ENCODE data around the gene GJA9. TPM values are rescaled to one million over a fixed set of nuclear protein-coding genes. Genes with fewer than 3 reads are reported as not detected.

GJA9 gene
- total and polyA plus RNA-seq, 9 donors = 0.18 to 0.24 (median 0.24) TPM; not detected in 6

DNA sequence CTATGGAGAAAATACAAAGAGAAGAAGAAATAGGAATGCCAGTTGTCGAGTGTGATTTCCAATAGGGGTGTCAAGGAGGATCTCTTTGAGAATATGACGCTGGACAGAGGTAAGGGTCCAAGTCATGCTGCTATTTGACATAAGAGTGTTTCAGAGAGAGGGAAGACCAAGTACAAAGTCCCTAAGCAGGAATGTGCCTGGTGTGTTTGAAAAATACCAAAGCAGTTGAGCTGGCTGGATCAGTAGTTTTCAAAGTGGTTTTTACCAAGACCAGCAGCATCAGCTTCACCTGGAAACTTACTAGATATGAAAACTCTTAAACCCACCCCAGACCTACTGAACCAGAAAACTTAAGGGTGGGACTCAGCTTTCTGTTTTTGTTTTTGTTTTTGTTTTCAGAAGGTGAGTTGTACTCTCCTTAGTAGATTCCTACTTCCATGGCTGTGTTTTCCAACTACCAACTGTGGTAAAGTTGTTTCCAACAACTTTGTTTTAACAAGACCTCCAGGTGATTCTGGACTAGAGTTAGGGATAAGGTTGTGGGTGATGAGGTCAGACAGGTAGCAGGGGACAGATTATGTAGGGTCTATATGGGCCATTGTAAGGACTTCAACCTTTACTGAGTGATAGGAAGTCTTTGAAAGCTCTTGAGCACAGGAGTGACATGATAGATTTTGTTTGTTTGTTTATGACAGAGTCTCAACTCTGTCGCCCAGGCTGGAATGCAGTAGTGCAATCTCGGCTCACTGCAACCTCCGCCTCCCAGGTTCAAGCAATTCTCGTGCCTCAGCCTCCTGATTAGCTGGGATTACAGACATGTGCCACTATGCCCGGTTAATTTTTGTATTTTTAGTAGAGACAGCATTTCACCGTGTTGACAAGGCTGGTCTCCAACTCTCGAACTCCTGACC lies 7.3 kb upstream of the GJA9 start:
- Histone ChIP-seq H3K4me3 (ENCODE audit: low read length) (no peak overlapping the region), H3K4me1 (ENCODE audit: control insufficient read depth, insufficient read depth, low read length) (no peaks in the 10 kb centered on the region), H3K36me3 (ENCODE audit: control insufficient read depth, insufficient read depth, low read length) (no peaks in the 10 kb centered on the region), H3K27ac (ENCODE audit: low read length) (no peak overlapping the region), H3K27me3 (ENCODE audit: control insufficient read depth, insufficient read depth, low read length) (no peaks in the 10 kb centered on the region), H3K9me3 (replicated peaks; ENCODE audit: control insufficient read depth, low read depth, low read length) (no peaks in the 10 kb centered on the region)
- 81% methylated on average over 8 of the region's 9 CpGs for WGBS (ENCODE audit: insufficient coverage)
- no peak for DNase-seq

DNA sequence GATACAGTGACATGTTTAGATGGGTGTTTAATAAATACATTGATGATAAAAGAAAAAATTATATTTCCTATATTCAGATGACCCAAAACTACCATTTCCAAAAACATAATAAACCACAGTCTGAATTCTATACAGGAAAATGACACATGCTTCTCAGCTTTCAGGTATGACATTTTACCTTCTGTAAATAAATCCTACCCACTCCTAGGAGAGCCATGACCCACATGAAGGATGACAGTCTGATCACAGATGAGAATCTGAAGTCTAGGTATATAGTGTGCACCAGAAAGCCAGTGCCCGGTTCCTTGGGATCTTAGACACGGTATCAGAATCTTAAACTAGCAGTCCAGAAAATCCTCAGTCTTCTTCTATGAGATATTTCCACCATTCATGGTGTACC lies 3.7 kb upstream of the GJA9 start:
- no peak for DNase-seq
- H3K4me3 ChIP-seq (ENCODE audit: low read length) = no peak overlapping the region
- no peaks in the 10 kb centered on the region for H3K4me1 ChIP-seq (ENCODE audit: control insufficient read depth, insufficient read depth, low read length)
- no CpG with 5 or more reads among the region's 2 CpGs for WGBS (ENCODE audit: insufficient coverage)
- H3K36me3 ChIP-seq (ENCODE audit: control insufficient read depth, insufficient read depth, low read length) = no peaks in the 10 kb centered on the region
- H3K27me3 ChIP-seq (ENCODE audit: control insufficient read depth, insufficient read depth, low read length) = no peaks in the 10 kb centered on the region
- no peak overlapping the region for H3K27ac ChIP-seq (ENCODE audit: low read length)
- H3K9me3 ChIP-seq (replicated peaks; ENCODE audit: control insufficient read depth, low read depth, low read length) = no peaks in the 10 kb centered on the region

DNA sequence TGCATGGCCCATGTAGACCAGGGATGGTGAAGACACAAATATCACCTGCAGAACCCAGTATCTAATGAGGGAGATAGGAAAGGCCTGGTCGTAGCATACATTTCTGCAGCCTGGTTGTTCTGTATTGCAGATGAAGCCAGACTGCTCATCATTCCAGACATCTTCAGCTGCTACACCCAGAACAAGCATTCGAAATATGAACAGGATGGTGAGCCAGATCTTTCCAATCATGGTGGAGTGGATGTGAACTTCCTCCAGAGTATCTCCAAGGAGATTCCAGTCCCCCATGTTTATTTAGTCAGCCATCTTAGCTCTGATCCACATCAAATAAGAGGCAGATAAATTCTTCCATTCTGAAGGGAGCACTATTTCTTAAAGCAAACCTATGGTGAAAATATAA lies 5.6 kb downstream of the GJA9 start:
- Histone ChIP-seq H3K4me3 (ENCODE audit: low read length) (no peak overlapping the region), H3K36me3 (ENCODE audit: control insufficient read depth, insufficient read depth, low read length) (no peaks in the 10 kb centered on the region), H3K27ac (ENCODE audit: low read length) (no peak overlapping the region), H3K9me3 (replicated peaks; ENCODE audit: control insufficient read depth, low read depth, low read length) (no peaks in the 10 kb centered on the region), H3K4me1 (ENCODE audit: control insufficient read depth, insufficient read depth, low read length) (peaks cover 14% of the 10 kb centered on the region), H3K27me3 (ENCODE audit: control insufficient read depth, insufficient read depth, low read length) (no peaks in the 10 kb centered on the region)
- no peak for DNase-seq
- WGBS (ENCODE audit: insufficient coverage) = no CpG with 5 or more reads among the region's 2 CpGs

GRCh38 chr1:38873027-38873969 lies 8.1 kb downstream of the GJA9 start, which contains the start of gene MYCBP:
Gene MYCBP (minus strand): TSS chr1:38873348. CDS start chr1:38873305, 43 bp downstream.
- Histone ChIP-seq H3K4me1 (ENCODE audit: control insufficient read depth, insufficient read depth, low read length) (peaks cover 14% of the 10 kb centered on the region), H3K9me3 (replicated peaks; ENCODE audit: control insufficient read depth, low read depth, low read length) (no peaks in the 10 kb centered on the region), H3K4me3 (ENCODE audit: low read length) (peak within 1 kb of the TSS; percentile 90), H3K27me3 (ENCODE audit: control insufficient read depth, insufficient read depth, low read length) (no peaks in the 10 kb centered on the region), H3K27ac (ENCODE audit: low read length) (peak within 1 kb of the TSS; percentile 89), H3K36me3 (ENCODE audit: control insufficient read depth, insufficient read depth, low read length) (no peaks in the 10 kb centered on the region)
- under 1% methylated on average over 63 of the region's 69 CpGs for WGBS (ENCODE audit: insufficient coverage)
- peak; percentile 98 for DNase-seq

GRCh38 chr1:38872401-38873026 lies 8.9 kb downstream of the GJA9 start:
- Histone ChIP-seq H3K36me3 (ENCODE audit: control insufficient read depth, insufficient read depth, low read length) (no peaks in the 10 kb centered on the region), H3K4me1 (ENCODE audit: control insufficient read depth, insufficient read depth, low read length) (peaks cover 14% of the 10 kb centered on the region), H3K4me3 (ENCODE audit: low read length) (peak overlapping the region; percentile 90), H3K27ac (ENCODE audit: low read length) (peak overlapping the region; percentile 89), H3K27me3 (ENCODE audit: control insufficient read depth, insufficient read depth, low read length) (no peaks in the 10 kb centered on the region), H3K9me3 (replicated peaks; ENCODE audit: control insufficient read depth, low read depth, low read length) (no peaks in the 10 kb centered on the region)
- under 1% methylated on average over 21 of the region's 25 CpGs for WGBS (ENCODE audit: insufficient coverage)
- peak; percentile 38 for DNase-seq

GRCh38 chr1:38870996-38871395 lies 10.4 kb downstream of the GJA9 start:
- no peaks in the 10 kb centered on the region for H3K9me3 ChIP-seq (replicated peaks; ENCODE audit: control insufficient read depth, low read depth, low read length)
- H3K4me3 ChIP-seq (ENCODE audit: low read length) = no peak overlapping the region
- no peaks in the 10 kb centered on the region for H3K36me3 ChIP-seq (ENCODE audit: control insufficient read depth, insufficient read depth, low read length)
- H3K27me3 ChIP-seq (ENCODE audit: control insufficient read depth, insufficient read depth, low read length) = no peaks in the 10 kb centered on the region
- no peak overlapping the region for H3K27ac ChIP-seq (ENCODE audit: low read length)
- no peak for DNase-seq
- 91% methylated on average over 5 of the region's 8 CpGs for WGBS (ENCODE audit: insufficient coverage)
- peaks cover 14% of the 10 kb centered on the region for H3K4me1 ChIP-seq (ENCODE audit: control insufficient read depth, insufficient read depth, low read length)

DNA sequence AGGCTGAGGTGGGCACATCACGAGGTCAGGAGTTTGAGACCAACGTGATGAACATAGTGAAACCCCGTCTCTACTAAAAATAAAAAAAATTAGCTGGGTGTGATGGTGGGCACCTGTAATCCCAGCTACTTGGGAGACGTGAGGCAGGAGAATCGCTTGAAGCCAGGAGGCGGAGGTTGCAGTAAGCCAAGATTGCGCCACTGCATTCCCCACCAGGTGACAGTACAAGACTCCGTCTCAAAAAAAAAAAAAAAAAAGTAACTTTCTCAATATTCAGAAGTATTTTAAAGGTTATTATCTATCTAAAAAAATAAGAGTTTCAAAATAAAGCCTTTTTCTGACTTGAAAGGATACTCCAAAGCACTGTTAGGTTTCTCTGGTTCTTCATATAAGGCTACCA lies 14.2 kb downstream of the GJA9 start:
- DNase-seq = no peak
- Histone ChIP-seq H3K4me1 (ENCODE audit: control insufficient read depth, insufficient read depth, low read length) (no peaks in the 10 kb centered on the region), H3K4me3 (ENCODE audit: low read length) (no peak overlapping the region), H3K27me3 (ENCODE audit: control insufficient read depth, insufficient read depth, low read length) (no peaks in the 10 kb centered on the region), H3K27ac (ENCODE audit: low read length) (no peak overlapping the region), H3K9me3 (replicated peaks; ENCODE audit: control insufficient read depth, low read depth, low read length) (no peaks in the 10 kb centered on the region), H3K36me3 (ENCODE audit: control insufficient read depth, insufficient read depth, low read length) (peaks cover 9% of the 10 kb centered on the region)
- WGBS (ENCODE audit: insufficient coverage) = no CpG with 5 or more reads among the region's 8 CpGs

DNA sequence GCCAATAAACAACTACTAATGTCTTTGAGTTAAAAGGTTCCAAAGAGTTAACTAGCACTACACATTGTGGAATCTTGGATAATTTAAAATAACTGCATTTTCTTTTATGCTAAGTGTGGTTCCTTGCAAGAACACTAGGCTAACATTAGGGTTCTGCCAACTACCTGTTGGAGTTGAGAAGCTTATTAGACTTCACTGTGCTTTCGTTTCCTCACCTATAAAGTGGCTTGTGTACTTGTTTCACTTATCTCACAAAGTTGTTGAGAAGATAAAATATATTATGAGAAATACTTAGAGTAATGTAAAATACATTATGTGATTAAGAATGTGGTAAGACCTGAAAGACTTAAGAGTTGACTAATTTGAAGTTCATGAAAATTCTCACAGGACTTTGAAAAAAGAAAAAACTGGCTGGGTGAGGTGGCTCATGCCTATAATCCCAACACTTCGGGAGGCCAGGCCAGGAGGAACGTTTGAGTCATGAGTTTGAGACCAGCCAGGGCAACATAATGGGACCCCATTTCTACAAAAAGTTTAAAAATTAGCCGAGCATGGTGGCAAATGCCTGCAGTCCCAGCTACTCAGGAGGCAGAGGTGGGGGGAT lies 16.2 kb downstream of the GJA9 start:
- Histone ChIP-seq H3K27ac (ENCODE audit: low read length) (no peak overlapping the region), H3K36me3 (ENCODE audit: control insufficient read depth, insufficient read depth, low read length) (peaks cover 9% of the 10 kb centered on the region), H3K4me3 (ENCODE audit: low read length) (no peak overlapping the region), H3K27me3 (ENCODE audit: control insufficient read depth, insufficient read depth, low read length) (no peaks in the 10 kb centered on the region), H3K9me3 (replicated peaks; ENCODE audit: control insufficient read depth, low read depth, low read length) (no peaks in the 10 kb centered on the region), H3K4me1 (ENCODE audit: control insufficient read depth, insufficient read depth, low read length) (peaks cover 7% of the 10 kb centered on the region)
- 76% methylated on average over 3 of the region's 4 CpGs for WGBS (ENCODE audit: insufficient coverage)
- DNase-seq = no peak

GRCh38 chr1:38860454-38860795 lies 21.0 kb downstream of the GJA9 start:
- DNase-seq = no peak
- Histone ChIP-seq H3K27me3 (ENCODE audit: control insufficient read depth, insufficient read depth, low read length) (no peaks in the 10 kb centered on the region), H3K4me3 (ENCODE audit: low read length) (peak overlapping the region; percentile 94), H3K36me3 (ENCODE audit: control insufficient read depth, insufficient read depth, low read length) (peaks cover 16% of the 10 kb centered on the region), H3K4me1 (ENCODE audit: control insufficient read depth, insufficient read depth, low read length) (peaks cover 18% of the 10 kb centered on the region), H3K9me3 (replicated peaks; ENCODE audit: control insufficient read depth, low read depth, low read length) (no peaks in the 10 kb centered on the region), H3K27ac (ENCODE audit: low read length) (peak overlapping the region; percentile 72)
- 21% methylated on average over 4 of the region's 6 CpGs for WGBS (ENCODE audit: insufficient coverage)
